Measurements from ENCODE around the gene PROC. TPM values are rescaled to one million over a fixed set of nuclear protein-coding genes. Genes with fewer than 3 reads are reported as not detected.

The PROC gene
- total and polyA plus RNA-seq, 2 donors (not counting 1 experiment from before 2014, with no cell fraction given): not detected

DNA sequence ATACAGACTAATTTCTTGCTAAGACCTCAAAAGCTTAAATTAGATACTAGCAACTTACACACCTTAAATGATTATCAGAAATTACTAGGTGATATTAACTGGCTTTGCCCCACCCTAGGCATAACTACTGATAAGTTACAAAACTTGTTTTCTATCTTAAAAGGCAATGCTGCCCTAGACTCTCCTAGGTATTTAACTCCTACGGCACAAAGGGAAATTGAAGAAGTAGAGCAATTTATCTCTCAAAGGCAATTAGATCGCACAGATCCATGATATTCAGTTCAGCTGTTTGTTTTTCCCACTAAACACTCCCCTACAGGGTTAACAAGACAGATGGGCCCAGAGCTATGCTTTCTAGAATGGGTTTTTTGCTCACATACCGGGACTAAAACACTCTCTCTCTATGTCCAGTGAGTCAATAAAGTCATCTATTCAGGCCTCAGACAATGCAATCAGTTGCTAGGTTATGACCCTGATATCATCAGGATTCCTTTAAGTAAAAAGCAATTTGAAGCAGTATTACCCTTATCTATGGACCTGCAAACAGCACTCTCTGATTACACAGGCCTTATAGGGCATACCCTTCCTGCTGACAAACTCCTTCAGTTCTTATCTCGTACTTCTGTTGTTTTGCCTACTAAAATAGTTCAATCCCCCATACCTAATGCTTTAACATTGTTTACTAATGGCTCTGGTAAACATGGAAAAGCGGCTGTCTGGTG is 44.7 kb upstream of the PROC start:
- Histone ChIP-seq H3K79me2 (ENCODE audit: control insufficient read depth, insufficient read depth, low read length) (peaks cover 31% of the 10 kb centered on the region), H3K9me3 (ENCODE audit: control insufficient read depth, insufficient read depth, low read depth, low read length) (no peaks in the 10 kb centered on the region), H3K4me2 (ENCODE audit: extremely low read depth, insufficient read depth, low read length) (no peak overlapping the region), H3K36me3 (ENCODE audit: control insufficient read depth, insufficient read depth, low read length) (no peaks in the 10 kb centered on the region), H3K27ac (ENCODE audit: insufficient read depth, low read length) (no peak overlapping the region), H3K4me1 (ENCODE audit: control insufficient read depth, extremely low read depth, insufficient read depth, low read length) (no peaks in the 10 kb centered on the region), H3K4me3 (replicated peaks in 1 of 4; ENCODE audit: control extremely low read depth in 1 of 4, insufficient read depth in 1 of 4, low read depth in 3 of 4, low read length in 4 of 4) (no peak overlapping the region), H4K20me1 (ENCODE audit: control insufficient read depth, extremely low read depth, insufficient read depth, low read length) (no peaks in the 10 kb centered on the region), H2AFZ (ENCODE audit: low read length) (no peak overlapping the region), H3K9ac (ENCODE audit: insufficient read depth, low read length) (no peak overlapping the region), H3K27me3 (ENCODE audit: control insufficient read depth, insufficient read depth, low read length) (no peaks in the 10 kb centered on the region)
- TF ChIP-seq EZH2 (IDR thresholded peaks at IDR 0.05; ENCODE audit: low read length, missing control alignments): no peak
- TF ChIP-seq, protein P1, sequence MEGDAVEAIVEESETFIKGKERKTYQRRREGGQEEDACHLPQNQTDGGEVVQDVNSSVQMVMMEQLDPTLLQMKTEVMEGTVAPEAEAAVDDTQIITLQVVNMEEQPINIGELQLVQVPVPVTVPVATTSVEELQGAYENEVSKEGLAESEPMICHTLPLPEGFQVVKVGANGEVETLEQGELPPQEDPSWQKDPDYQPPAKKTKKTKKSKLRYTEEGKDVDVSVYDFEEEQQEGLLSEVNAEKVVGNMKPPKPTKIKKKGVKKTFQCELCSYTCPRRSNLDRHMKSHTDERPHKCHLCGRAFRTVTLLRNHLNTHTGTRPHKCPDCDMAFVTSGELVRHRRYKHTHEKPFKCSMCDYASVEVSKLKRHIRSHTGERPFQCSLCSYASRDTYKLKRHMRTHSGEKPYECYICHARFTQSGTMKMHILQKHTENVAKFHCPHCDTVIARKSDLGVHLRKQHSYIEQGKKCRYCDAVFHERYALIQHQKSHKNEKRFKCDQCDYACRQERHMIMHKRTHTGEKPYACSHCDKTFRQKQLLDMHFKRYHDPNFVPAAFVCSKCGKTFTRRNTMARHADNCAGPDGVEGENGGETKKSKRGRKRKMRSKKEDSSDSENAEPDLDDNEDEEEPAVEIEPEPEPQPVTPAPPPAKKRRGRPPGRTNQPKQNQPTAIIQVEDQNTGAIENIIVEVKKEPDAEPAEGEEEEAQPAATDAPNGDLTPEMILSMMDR (conservative IDR thresholded peaks at IDR 0.05 in 1 of 2, IDR thresholded peaks at IDR 0.05 in 1 of 2; ENCODE audit: low read depth in 1 of 2, low read length in 2 of 2): no peak
- DNase-seq (ENCODE audit: low read depth in 2 of 2): no peak

DNA sequence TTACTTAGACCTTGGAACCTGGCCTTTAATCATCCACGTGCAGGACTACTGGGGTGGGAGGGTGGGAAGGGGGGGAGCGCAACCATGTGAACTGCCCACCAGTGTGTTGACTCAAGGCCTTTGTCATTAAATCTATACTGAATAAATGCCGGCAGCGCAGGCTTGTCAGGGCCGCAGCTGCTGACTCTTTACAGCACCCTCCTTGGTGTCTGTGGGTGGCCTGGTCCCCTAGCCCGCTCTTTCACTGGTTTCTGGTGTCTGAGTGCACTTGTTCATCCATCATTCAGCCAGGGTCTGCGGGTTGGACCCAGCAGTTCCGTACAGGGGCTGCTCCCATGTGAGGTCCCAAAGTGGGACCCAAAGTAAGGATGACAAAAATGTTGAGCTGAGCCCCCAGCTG is 42.0 kb upstream of the PROC start:
- TF ChIP-seq, protein P1 (conservative IDR thresholded peaks at IDR 0.05 in 1 of 2, IDR thresholded peaks at IDR 0.05 in 1 of 2; ENCODE audit: low read depth in 1 of 2, low read length in 2 of 2): no peak
- TF ChIP-seq EZH2 (IDR thresholded peaks at IDR 0.05; ENCODE audit: low read length, missing control alignments): no peak
- no peak overlapping the region for H2AFZ ChIP-seq (ENCODE audit: low read length)
- H3K36me3 ChIP-seq (ENCODE audit: control insufficient read depth, insufficient read depth, low read length): no peaks in the 10 kb centered on the region
- H3K4me2 ChIP-seq (ENCODE audit: extremely low read depth, insufficient read depth, low read length): no peak overlapping the region
- H3K9ac ChIP-seq (ENCODE audit: insufficient read depth, low read length): no peak overlapping the region
- H3K9me3 ChIP-seq (ENCODE audit: control insufficient read depth, insufficient read depth, low read depth, low read length): no peaks in the 10 kb centered on the region
- peaks cover 34% of the 10 kb centered on the region for H3K79me2 ChIP-seq (ENCODE audit: control insufficient read depth, insufficient read depth, low read length)
- H3K27me3 ChIP-seq (ENCODE audit: control insufficient read depth, insufficient read depth, low read length): no peaks in the 10 kb centered on the region
- H3K27ac ChIP-seq (ENCODE audit: insufficient read depth, low read length): no peak overlapping the region
- H3K4me1 ChIP-seq (ENCODE audit: control insufficient read depth, extremely low read depth, insufficient read depth, low read length): no peaks in the 10 kb centered on the region
- H3K4me3 ChIP-seq (replicated peaks in 1 of 4; ENCODE audit: control extremely low read depth in 1 of 4, insufficient read depth in 1 of 4, low read depth in 3 of 4, low read length in 4 of 4): no peak overlapping the region
- H4K20me1 ChIP-seq (ENCODE audit: control insufficient read depth, extremely low read depth, insufficient read depth, low read length): no peaks in the 10 kb centered on the region
- DNase-seq (ENCODE audit: low read depth in 2 of 2): no peak

DNA sequence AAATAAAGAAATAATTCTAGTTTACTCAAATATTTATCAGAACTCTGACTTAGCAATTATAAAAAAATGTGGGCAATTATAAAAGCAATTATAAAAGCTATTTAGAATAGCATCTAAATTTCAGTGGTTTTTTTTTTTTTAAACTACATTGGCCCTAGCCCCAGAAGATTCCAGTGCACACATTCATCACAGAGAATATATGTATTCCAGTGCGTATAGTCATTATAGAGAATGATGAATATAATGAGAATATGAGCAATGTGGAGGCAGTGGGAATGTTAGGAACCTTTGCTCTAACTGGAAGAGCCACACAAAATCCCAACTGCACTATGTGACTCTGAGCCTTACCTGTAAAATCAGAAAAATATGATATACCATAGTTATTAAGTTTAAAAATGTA is 41.0 kb upstream of the PROC start:
- H2AFZ ChIP-seq (ENCODE audit: low read length): no peak overlapping the region
- H3K36me3 ChIP-seq (ENCODE audit: control insufficient read depth, insufficient read depth, low read length): no peaks in the 10 kb centered on the region
- H3K27me3 ChIP-seq (ENCODE audit: control insufficient read depth, insufficient read depth, low read length): no peaks in the 10 kb centered on the region
- TF ChIP-seq EZH2 (IDR thresholded peaks at IDR 0.05; ENCODE audit: low read length, missing control alignments): no peak
- TF ChIP-seq, protein P1 (conservative IDR thresholded peaks at IDR 0.05 in 1 of 2, IDR thresholded peaks at IDR 0.05 in 1 of 2; ENCODE audit: low read depth in 1 of 2, low read length in 2 of 2): no peak
- H3K4me3 ChIP-seq (replicated peaks in 1 of 4; ENCODE audit: control extremely low read depth in 1 of 4, insufficient read depth in 1 of 4, low read depth in 3 of 4, low read length in 4 of 4): no peak overlapping the region
- H3K4me1 ChIP-seq (ENCODE audit: control insufficient read depth, extremely low read depth, insufficient read depth, low read length): no peaks in the 10 kb centered on the region
- H3K4me2 ChIP-seq (ENCODE audit: extremely low read depth, insufficient read depth, low read length): no peak overlapping the region
- H3K27ac ChIP-seq (ENCODE audit: insufficient read depth, low read length): no peak overlapping the region
- H4K20me1 ChIP-seq (ENCODE audit: control insufficient read depth, extremely low read depth, insufficient read depth, low read length): no peaks in the 10 kb centered on the region
- peaks cover 41% of the 10 kb centered on the region for H3K79me2 ChIP-seq (ENCODE audit: control insufficient read depth, insufficient read depth, low read length)
- H3K9ac ChIP-seq (ENCODE audit: insufficient read depth, low read length): no peak overlapping the region
- H3K9me3 ChIP-seq (ENCODE audit: control insufficient read depth, insufficient read depth, low read depth, low read length): no peaks in the 10 kb centered on the region
- DNase-seq (ENCODE audit: low read depth in 2 of 2): no peak
